GM18498 (cell line): ENCODE data around the gene MAP3K12.
A peak's percentile ranks its signal among the peaks of the same experiment; 100 is the strongest.
"Not testable (repeated sequence)": the region's sequence is repeated elsewhere in the genome, so short reads cannot be mapped to it uniquely, and the experiment has no call there.

Experiments used
- ATAC-seq: cut with Tn5 transposase; IDR thresholded peaks from one replicate; pipeline ENCODE4 v1.9.1; 2021; ENCODE audit warnings: mild to moderate bottlenecking, moderate library complexity; ENCODE audit not compliant: unreplicated experiment

The MAP3K12 gene

GRCh38 chr12:53499266-53500141, at the start of gene MAP3K12:
Gene MAP3K12 (minus strand): TSS chr12:53499458. CDS start chr12:53487391, 12,067 bp downstream.
- ATAC-seq: no peak

GRCh38 chr12:53548354-53548753, 49.1 kb upstream of the MAP3K12 start:
- ATAC-seq: not testable (repeated sequence)

- ATAC-seq: peak; percentile 75
Observed at GRCh38 chr12:53543539-53543938, 44.3 kb upstream of the MAP3K12 start.

- ATAC-seq: no peak
Observed at GRCh38 chr12:53539526-53539925, 40.3 kb upstream of the MAP3K12 start.

GRCh38 chr12:53538209-53538689, 39.0 kb upstream of the MAP3K12 start:
- ATAC-seq: no peak

GRCh38 chr12:53536962-53537361, 37.7 kb upstream of the MAP3K12 start:
- ATAC-seq: no peak

GRCh38 chr12:53533471-53533870, 34.2 kb upstream of the MAP3K12 start:
- no peak for ATAC-seq

GRCh38 chr12:53532524-53533445, 33.5 kb upstream of the MAP3K12 start:
- no peak for ATAC-seq

GRCh38 chr12:53532021-53532420, 32.8 kb upstream of the MAP3K12 start:
- ATAC-seq: no peak

- no peak for ATAC-seq
Observed at GRCh38 chr12:53530920-53531319, 31.7 kb upstream of the MAP3K12 start.

- ATAC-seq: no peak
Observed at GRCh38 chr12:53530061-53530460, 30.8 kb upstream of the MAP3K12 start.

- no peak for ATAC-seq
Observed at GRCh38 chr12:53524476-53524875, 25.2 kb upstream of the MAP3K12 start.

GRCh38 chr12:53523131-53523530, 23.9 kb upstream of the MAP3K12 start:
- no peak for ATAC-seq

- no peak for ATAC-seq
Observed at GRCh38 chr12:53518381-53518780, 19.1 kb upstream of the MAP3K12 start.

- no peak for ATAC-seq
Observed at GRCh38 chr12:53516758-53517455, 17.6 kb upstream of the MAP3K12 start.

- ATAC-seq: no peak
Observed at GRCh38 chr12:53515291-53515680, 16.0 kb upstream of the MAP3K12 start.

GRCh38 chr12:53514628-53515290, 15.5 kb upstream of the MAP3K12 start:
- ATAC-seq: no peak

- no peak for ATAC-seq
Observed at GRCh38 chr12:53513712-53514410, 14.6 kb upstream of the MAP3K12 start.

- no peak for ATAC-seq
Observed at GRCh38 chr12:53510181-53510812, 11.0 kb upstream of the MAP3K12 start.
